Measurements from ENCODE around the gene TMEM163.

- TF ChIP-seq CTCF (IDR thresholded peaks at IDR 0.05) = no peak
- TF ChIP-seq POLR2A (IDR thresholded peaks at IDR 0.05; ENCODE audit: low read depth) = no peak
Observed at GRCh38 chr2:134765987-134766386, 47.2 kb upstream of the TMEM163 start.

Measured in esophagus muscularis mucosa (tissue), 3 donors.